HEK293 (cell line): ENCODE results near the gene DUT.

Experiments used
- MYNN ChIP-seq: fragments of 450-650 bp; formaldehyde crosslinking; IDR thresholded peaks from 2 replicates; pipeline ENCODE4 v1.5.1; 2016; ENCODE audit warnings: missing biosample characterization, missing genetic modification characterization, borderline replicate concordance
- ZNF132 ChIP-seq: fragments of 450-650 bp; formaldehyde crosslinking; IDR thresholded peaks from 2 replicates; pipeline ENCODE4 v1.5.1; 2017; ENCODE audit warnings: missing biosample characterization, missing genetic modification characterization, borderline replicate concordance
- ZNF24 ChIP-seq: fragments of 450-650 bp; formaldehyde crosslinking; IDR thresholded peaks from 2 replicates; pipeline ENCODE4 v1.5.1; 2016; ENCODE audit warnings: missing biosample characterization, missing genetic modification characterization
- ZNF423 ChIP-seq: fragments of 450-650 bp; formaldehyde crosslinking; IDR thresholded peaks from 2 replicates; pipeline ENCODE4 v1.5.1; 2016; ENCODE audit warnings: missing biosample characterization, missing genetic modification characterization
- ZNF426 ChIP-seq: fragments of 450-650 bp; formaldehyde crosslinking; IDR thresholded peaks from 2 replicates; pipeline ENCODE4 v1.5.1; 2017; ENCODE audit warnings: missing biosample characterization, missing genetic modification characterization, mild to moderate bottlenecking, inconsistent platforms, moderate library complexity
- ZNF776 ChIP-seq: fragments of 450-650 bp; formaldehyde crosslinking; IDR thresholded peaks from 2 replicates; pipeline ENCODE4 v1.5.0; 2017; ENCODE audit warnings: missing biosample characterization, missing genetic modification characterization, borderline replicate concordance
- TF ChIP-seq, protein P1 (sequence below): fragments of 450-650 bp; formaldehyde crosslinking; optimal IDR thresholded peaks from 2 replicates; pipeline ENCODE3; 2016; ENCODE audit warnings: missing biosample characterization, mild to moderate bottlenecking, missing genetic modification characterization
- TF ChIP-seq, protein P2 (sequence below): fragments of 450-650 bp; formaldehyde crosslinking; IDR thresholded peaks from 2 replicates; pipeline ENCODE4 v1.5.1; 2016; ENCODE audit warnings: missing biosample characterization, missing genetic modification characterization
- TF ChIP-seq, protein P3 (sequence below): fragments of 450-650 bp; formaldehyde crosslinking; IDR thresholded peaks from 2 replicates; pipeline ENCODE4 v1.5.1; 2016; ENCODE audit warnings: missing biosample characterization, missing genetic modification characterization

DNA sequence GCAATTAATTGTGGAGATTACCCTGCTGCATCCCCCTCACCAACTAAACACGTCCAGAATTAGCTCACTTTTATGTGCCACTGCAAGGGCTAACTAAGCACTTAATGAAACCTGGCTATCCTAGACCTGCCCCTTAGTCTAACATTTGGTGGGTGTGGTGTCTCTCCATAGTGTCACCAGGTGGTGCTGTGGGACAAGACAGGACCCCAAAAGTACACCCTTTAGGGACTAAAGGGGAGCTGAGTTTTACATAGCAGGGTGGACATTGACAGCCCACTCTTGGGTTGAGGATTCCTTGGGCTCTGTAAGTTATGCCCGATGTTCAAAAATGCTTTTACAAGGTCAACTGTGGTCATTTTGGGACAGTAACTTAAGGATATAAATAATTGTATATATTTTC, 5.7 kb downstream of the DUT start:
- TF ChIP-seq, protein P1, sequence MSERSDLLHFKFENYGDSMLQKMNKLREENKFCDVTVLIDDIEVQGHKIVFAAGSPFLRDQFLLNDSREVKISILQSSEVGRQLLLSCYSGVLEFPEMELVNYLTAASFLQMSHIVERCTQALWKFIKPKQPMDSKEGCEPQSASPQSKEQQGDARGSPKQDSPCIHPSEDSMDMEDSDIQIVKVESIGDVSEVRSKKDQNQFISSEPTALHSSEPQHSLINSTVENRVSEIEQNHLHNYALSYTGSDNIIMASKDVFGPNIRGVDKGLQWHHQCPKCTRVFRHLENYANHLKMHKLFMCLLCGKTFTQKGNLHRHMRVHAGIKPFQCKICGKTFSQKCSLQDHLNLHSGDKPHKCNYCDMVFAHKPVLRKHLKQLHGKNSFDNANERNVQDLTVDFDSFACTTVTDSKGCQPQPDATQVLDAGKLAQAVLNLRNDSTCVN (tag by site-specific recombination): no peak
- TF ChIP-seq ZNF776 (no peak), ZNF423 (tag by site-specific recombination) (no peak), ZNF132 (tag by site-specific recombination) (no peak), ZNF426 (no peak), ZNF24 (tag by site-specific recombination) (no peak), MYNN (tag by site-specific recombination) (no peak)
- TF ChIP-seq, protein P2, sequence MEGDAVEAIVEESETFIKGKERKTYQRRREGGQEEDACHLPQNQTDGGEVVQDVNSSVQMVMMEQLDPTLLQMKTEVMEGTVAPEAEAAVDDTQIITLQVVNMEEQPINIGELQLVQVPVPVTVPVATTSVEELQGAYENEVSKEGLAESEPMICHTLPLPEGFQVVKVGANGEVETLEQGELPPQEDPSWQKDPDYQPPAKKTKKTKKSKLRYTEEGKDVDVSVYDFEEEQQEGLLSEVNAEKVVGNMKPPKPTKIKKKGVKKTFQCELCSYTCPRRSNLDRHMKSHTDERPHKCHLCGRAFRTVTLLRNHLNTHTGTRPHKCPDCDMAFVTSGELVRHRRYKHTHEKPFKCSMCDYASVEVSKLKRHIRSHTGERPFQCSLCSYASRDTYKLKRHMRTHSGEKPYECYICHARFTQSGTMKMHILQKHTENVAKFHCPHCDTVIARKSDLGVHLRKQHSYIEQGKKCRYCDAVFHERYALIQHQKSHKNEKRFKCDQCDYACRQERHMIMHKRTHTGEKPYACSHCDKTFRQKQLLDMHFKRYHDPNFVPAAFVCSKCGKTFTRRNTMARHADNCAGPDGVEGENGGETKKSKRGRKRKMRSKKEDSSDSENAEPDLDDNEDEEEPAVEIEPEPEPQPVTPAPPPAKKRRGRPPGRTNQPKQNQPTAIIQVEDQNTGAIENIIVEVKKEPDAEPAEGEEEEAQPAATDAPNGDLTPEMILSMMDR: no peak
- TF ChIP-seq, protein P3, sequence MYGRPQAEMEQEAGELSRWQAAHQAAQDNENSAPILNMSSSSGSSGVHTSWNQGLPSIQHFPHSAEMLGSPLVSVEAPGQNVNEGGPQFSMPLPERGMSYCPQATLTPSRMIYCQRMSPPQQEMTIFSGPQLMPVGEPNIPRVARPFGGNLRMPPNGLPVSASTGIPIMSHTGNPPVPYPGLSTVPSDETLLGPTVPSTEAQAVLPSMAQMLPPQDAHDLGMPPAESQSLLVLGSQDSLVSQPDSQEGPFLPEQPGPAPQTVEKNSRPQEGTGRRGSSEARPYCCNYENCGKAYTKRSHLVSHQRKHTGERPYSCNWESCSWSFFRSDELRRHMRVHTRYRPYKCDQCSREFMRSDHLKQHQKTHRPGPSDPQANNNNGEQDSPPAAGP (tag by site-specific recombination): no peak
